K562 (cell line): ENCODE results near the gene NAPA. TPM values are rescaled to one million over a fixed set of nuclear protein-coding genes. Genes with fewer than 3 reads are reported as not detected.

ENCODE experiments used
- ASH1L ChIP-seq: fragments of 450-650 bp; IDR thresholded peaks from 2 replicates; pipeline ENCODE4 v1.6.1; 2018; ENCODE audit warnings: borderline replicate concordance, mild to moderate bottlenecking, low read depth; ENCODE audit not compliant: partially characterized antibody
- BRCA1 ChIP-seq, 2 experiments: fragments of 450-650 bp in 1 of 2; sonication (generic) in 1 of 2; formaldehyde crosslinking in 1 of 2; IDR thresholded peaks; 2 replicates each; pipeline versions ENCODE4 v1.5.0 to v1.6.1; 2017 to 2020; ENCODE audit warnings: mild to moderate bottlenecking in 1 of 2, missing genetic modification reagents in 1 of 2
- MAFF ChIP-seq: IDR thresholded peaks from 2 replicates; pipeline ENCODE4 v1.6.1; 2012; ENCODE audit warnings: low read length, improper control_type of control experiment
- MTF1 ChIP-seq: fragments of 250-450 bp; sonication (Bioruptor Pico); IDR thresholded peaks from 2 replicates; pipeline ENCODE4 v1.9.0; 2021; ENCODE audit warnings: moderate library complexity, mild to moderate bottlenecking, inconsistent platforms, borderline replicate concordance
- NFIX ChIP-seq: fragments of 250-450 bp; sonication (Bioruptor Pico); IDR thresholded peaks from 2 replicates; pipeline ENCODE4 v1.4.0; 2020; ENCODE audit warnings: low read depth, mild to moderate bottlenecking, moderate library complexity
- PATZ1 ChIP-seq: fragments of 250-450 bp; sonication (Bioruptor Pico); IDR thresholded peaks from 2 replicates; pipeline ENCODE4 v1.5.0; 2020; ENCODE audit warnings: mild to moderate bottlenecking, borderline replicate concordance
- POLR2G ChIP-seq: fragments of 200-400 bp; formaldehyde crosslinking; IDR thresholded peaks from 2 replicates; pipeline ENCODE4 v1.6.1; 2017; ENCODE audit warnings: low read depth, mild to moderate bottlenecking, antibody characterized with exemption, low read length, moderate library complexity
- SMC3 ChIP-seq: conservative IDR thresholded peaks from 2 replicates; pipeline ENCODE4 v1.6.1; 2011; ENCODE audit warnings: low read depth, low read length, improper control_type of control experiment; ENCODE audit not compliant: insufficient read depth
- SRSF7 ChIP-seq: fragments of 200-400 bp; formaldehyde crosslinking; optimal IDR thresholded peaks from 2 replicates; pipeline ENCODE3; 2017; ENCODE audit warnings: mild to moderate bottlenecking, low read depth, low read length
- TOE1 ChIP-seq, 2 experiments: fragments of 450-650 bp in 1 of 2; sonication (generic) in 1 of 2; formaldehyde crosslinking in 1 of 2; IDR thresholded peaks; 2 replicates each; pipeline versions ENCODE4 v1.7.1 to v1.8.0; 2016 to 2022; ENCODE audit warnings: borderline replicate concordance in 2 of 2, mild to moderate bottlenecking in 2 of 2, antibody characterized with exemption in 1 of 2, inconsistent platforms in 1 of 2, low read depth in 1 of 2, missing genetic modification reagents in 1 of 2, moderate library complexity in 1 of 2
- XRCC5 ChIP-seq: fragments of 200-400 bp; formaldehyde crosslinking; IDR thresholded peaks from 2 replicates; pipeline ENCODE4 v1.6.1; 2017; ENCODE audit warnings: low read depth, mild to moderate bottlenecking, low read length
- ZNF507 ChIP-seq: conservative IDR thresholded peaks from 2 replicates; pipeline ENCODE4 v1.6.1; 2017; ENCODE audit warnings: missing genetic modification characterization, missing compliant biosample characterization
- ZNF699 ChIP-seq: fragments of 250-450 bp; sonication (Bioruptor Pico); IDR thresholded peaks from 2 replicates; pipeline ENCODE4 v1.8.0; 2021; ENCODE audit warnings: mild to moderate bottlenecking, moderate library complexity; ENCODE audit not compliant: insufficient replicate concordance
- polyA plus RNA-seq, 8 experiments: library from polyadenylated mRNA; depleted of rRNA in 4 of 8; stranded (reverse) in 5 of 8; unstranded in 3 of 8; fragments of >200 nt; fragmentation: Nextera tagmentation in 2 of 8; fragmentation: Illumina TruSeq in 1 of 8; extraction: Ambion mirVana in 2 of 8; extraction: Trizol in 1 of 8; gene quantifications; 2 replicates each; pipeline versions ENCODE4 v1.2.1 to v1.2.3, GENCODE V29; 2011 to 2014; ENCODE audit warnings: inconsistent platforms in 1 of 8, missing spikeins in 1 of 8
- total RNA-seq, 7 experiments: library from RNA; depleted of rRNA in 6 of 7; stranded (reverse); fragments of >200 nt in 6 of 7; fragmentation: Illumina TruSeq in 2 of 7; extraction: Trizol in 2 of 7; gene quantifications; 2 replicates each; pipeline versions ENCODE4 v1.2.1 to v1.2.3, GENCODE V29; 2011 to 2021; ENCODE audit warnings: low replicate concordance in 1 of 7
- TF ChIP-seq, protein P1 (sequence below): IDR thresholded peaks from 2 replicates; pipeline ENCODE4 v1.6.1; 2011; ENCODE audit not compliant: insufficient read length; ENCODE audit errors: extremely low read depth
- TF ChIP-seq, protein P2 (sequence below), 2 experiments: fragments of 450-650 bp; formaldehyde crosslinking in 1 of 2; IDR thresholded peaks; 2 replicates each; pipeline versions ENCODE4 v1.4.0 to v1.6.1; 2014 to 2020; ENCODE audit warnings: mild to moderate bottlenecking in 2 of 2, borderline replicate concordance in 1 of 2, low read depth in 1 of 2

Gene NAPA
- total and polyA plus RNA-seq, 9 of the 15 experiments (the other 6 are each of a cell fraction or from before 2014, with no cell fraction given), result 5.4 to 98.6 (median 77.5) TPM

GRCh38 chr19:47497050-47497766 lies 17.7 kb downstream of the NAPA start (continued):
- no peak for TF ChIP-seq PATZ1 (CRISPR knock-in tag)
- peak; percentile 36 for TF ChIP-seq POLR2G
- TF ChIP-seq SRSF7, result no peak
- no peak for TF ChIP-seq MAFF
- TF ChIP-seq BRCA1 (IDR thresholded peaks at IDR 0.05), result no peak
- TF ChIP-seq BRCA1 (CRISPR knock-in tag; IDR thresholded peaks at IDR 0.05), result no peak
- TF ChIP-seq, protein P1, sequence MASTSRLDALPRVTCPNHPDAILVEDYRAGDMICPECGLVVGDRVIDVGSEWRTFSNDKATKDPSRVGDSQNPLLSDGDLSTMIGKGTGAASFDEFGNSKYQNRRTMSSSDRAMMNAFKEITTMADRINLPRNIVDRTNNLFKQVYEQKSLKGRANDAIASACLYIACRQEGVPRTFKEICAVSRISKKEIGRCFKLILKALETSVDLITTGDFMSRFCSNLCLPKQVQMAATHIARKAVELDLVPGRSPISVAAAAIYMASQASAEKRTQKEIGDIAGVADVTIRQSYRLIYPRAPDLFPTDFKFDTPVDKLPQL, result no peak
- TF ChIP-seq SMC3, result no peak
- TF ChIP-seq XRCC5, result no peak
- TF ChIP-seq TOE1 (IDR thresholded peaks at IDR 0.05; ENCODE audit: borderline replicate concordance), result no peak
- TF ChIP-seq TOE1 (CRISPR knock-in tag; IDR thresholded peaks at IDR 0.05; ENCODE audit: borderline replicate concordance, low read depth), result no peak
- TF ChIP-seq NFIX (CRISPR knock-in tag), result no peak
- TF ChIP-seq ZNF699 (CRISPR knock-in tag), result no peak
- TF ChIP-seq ASH1L, result no peak
- no peak for TF ChIP-seq MTF1 (CRISPR knock-in tag)
- TF ChIP-seq, protein P2, sequence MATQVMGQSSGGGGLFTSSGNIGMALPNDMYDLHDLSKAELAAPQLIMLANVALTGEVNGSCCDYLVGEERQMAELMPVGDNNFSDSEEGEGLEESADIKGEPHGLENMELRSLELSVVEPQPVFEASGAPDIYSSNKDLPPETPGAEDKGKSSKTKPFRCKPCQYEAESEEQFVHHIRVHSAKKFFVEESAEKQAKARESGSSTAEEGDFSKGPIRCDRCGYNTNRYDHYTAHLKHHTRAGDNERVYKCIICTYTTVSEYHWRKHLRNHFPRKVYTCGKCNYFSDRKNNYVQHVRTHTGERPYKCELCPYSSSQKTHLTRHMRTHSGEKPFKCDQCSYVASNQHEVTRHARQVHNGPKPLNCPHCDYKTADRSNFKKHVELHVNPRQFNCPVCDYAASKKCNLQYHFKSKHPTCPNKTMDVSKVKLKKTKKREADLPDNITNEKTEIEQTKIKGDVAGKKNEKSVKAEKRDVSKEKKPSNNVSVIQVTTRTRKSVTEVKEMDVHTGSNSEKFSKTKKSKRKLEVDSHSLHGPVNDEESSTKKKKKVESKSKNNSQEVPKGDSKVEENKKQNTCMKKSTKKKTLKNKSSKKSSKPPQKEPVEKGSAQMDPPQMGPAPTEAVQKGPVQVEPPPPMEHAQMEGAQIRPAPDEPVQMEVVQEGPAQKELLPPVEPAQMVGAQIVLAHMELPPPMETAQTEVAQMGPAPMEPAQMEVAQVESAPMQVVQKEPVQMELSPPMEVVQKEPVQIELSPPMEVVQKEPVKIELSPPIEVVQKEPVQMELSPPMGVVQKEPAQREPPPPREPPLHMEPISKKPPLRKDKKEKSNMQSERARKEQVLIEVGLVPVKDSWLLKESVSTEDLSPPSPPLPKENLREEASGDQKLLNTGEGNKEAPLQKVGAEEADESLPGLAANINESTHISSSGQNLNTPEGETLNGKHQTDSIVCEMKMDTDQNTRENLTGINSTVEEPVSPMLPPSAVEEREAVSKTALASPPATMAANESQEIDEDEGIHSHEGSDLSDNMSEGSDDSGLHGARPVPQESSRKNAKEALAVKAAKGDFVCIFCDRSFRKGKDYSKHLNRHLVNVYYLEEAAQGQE (IDR thresholded peaks at IDR 0.05; ENCODE audit: borderline replicate concordance), result no peak
- TF ChIP-seq, protein P2 (CRISPR knock-in tag; IDR thresholded peaks at IDR 0.05; ENCODE audit: low read depth), result no peak
- TF ChIP-seq ZNF507 (tag), result no peak
